ENCODE results near the gene TP53I13.

Gene TP53I13

GRCh38 chr17:29596811-29597210 lies 28.3 kb downstream of the TP53I13 start:
- WGBS = 54% methylated on average over 9 of the region's 9 CpGs
- H3K27me3 ChIP-seq (ENCODE audit: insufficient read depth, low read length) = peaks cover 8% of the 10 kb centered on the region; the same call in 1 of the 2 replicates
- no peaks in the 10 kb centered on the region for H3K9me3 ChIP-seq (ENCODE audit: insufficient read depth, low read depth, low read length)
- H3K36me3 ChIP-seq (ENCODE audit: insufficient read depth, low read length) = no peaks in the 10 kb centered on the region
- no peak overlapping the region for H3K27ac ChIP-seq (ENCODE audit: low read depth, low read length)
- peaks cover 27% of the 10 kb centered on the region for H3K4me1 ChIP-seq (ENCODE audit: insufficient read depth, low read length)
- H3K9ac ChIP-seq (ENCODE audit: low read depth, low read length) = no peak overlapping the region
- no peak overlapping the region for H3K4me3 ChIP-seq (ENCODE audit: low read length)

GRCh38 chr17:29597361-29598172 lies 29.1 kb downstream of the TP53I13 start:
- Histone ChIP-seq H3K9me3 (ENCODE audit: insufficient read depth, low read depth, low read length) (no peaks in the 10 kb centered on the region), H3K27me3 (ENCODE audit: insufficient read depth, low read length) (peaks cover 8% of the 10 kb centered on the region; the same call in 1 of the 2 replicates), H3K36me3 (ENCODE audit: insufficient read depth, low read length) (no peaks in the 10 kb centered on the region), H3K4me1 (ENCODE audit: insufficient read depth, low read length) (peaks cover 22% of the 10 kb centered on the region), H3K9ac (ENCODE audit: low read depth, low read length) (no peak overlapping the region), H3K4me3 (ENCODE audit: low read length) (no peak overlapping the region), H3K27ac (ENCODE audit: low read depth, low read length) (no peak overlapping the region)
- WGBS = 40% methylated on average over 12 of the region's 13 CpGs

GRCh38 chr17:29603109-29603674 lies 34.7 kb downstream of the TP53I13 start:
- Histone ChIP-seq H3K4me3 (ENCODE audit: low read length) (no peak overlapping the region), H3K27ac (ENCODE audit: low read depth, low read length) (no peak overlapping the region), H3K9me3 (ENCODE audit: insufficient read depth, low read depth, low read length) (no peaks in the 10 kb centered on the region), H3K9ac (ENCODE audit: low read depth, low read length) (no peak overlapping the region), H3K27me3 (ENCODE audit: insufficient read depth, low read length) (no peaks in the 10 kb centered on the region), H3K36me3 (ENCODE audit: insufficient read depth, low read length) (no peaks in the 10 kb centered on the region), H3K4me1 (ENCODE audit: insufficient read depth, low read length) (0 out of 2 replicates have a peak, but pooled peaks cover under 1% of the 10 kb centered on the region)
- 94% methylated on average over 6 of the region's 6 CpGs for WGBS

GRCh38 chr17:29607557-29608195 lies 39.2 kb downstream of the TP53I13 start:
- no peak overlapping the region for H3K27ac ChIP-seq (ENCODE audit: low read depth, low read length)
- H3K36me3 ChIP-seq (ENCODE audit: insufficient read depth, low read length) = no peaks in the 10 kb centered on the region
- no peaks in the 10 kb centered on the region for H3K4me1 ChIP-seq (ENCODE audit: insufficient read depth, low read length)
- WGBS = 90% methylated on average over 29 of the region's 29 CpGs
- no peak overlapping the region for H3K4me3 ChIP-seq (ENCODE audit: low read length)
- H3K9me3 ChIP-seq (ENCODE audit: insufficient read depth, low read depth, low read length) = no peaks in the 10 kb centered on the region
- no peak overlapping the region for H3K9ac ChIP-seq (ENCODE audit: low read depth, low read length)
- peaks cover 5% of the 10 kb centered on the region for H3K27me3 ChIP-seq (ENCODE audit: insufficient read depth, low read length)

GRCh38 chr17:29608986-29609385 lies 40.5 kb downstream of the TP53I13 start:
- Histone ChIP-seq H3K9me3 (ENCODE audit: insufficient read depth, low read depth, low read length) (no peaks in the 10 kb centered on the region), H3K4me3 (ENCODE audit: low read length) (no peak overlapping the region), H3K27ac (ENCODE audit: low read depth, low read length) (no peak overlapping the region), H3K36me3 (ENCODE audit: insufficient read depth, low read length) (no peaks in the 10 kb centered on the region), H3K9ac (ENCODE audit: low read depth, low read length) (no peak overlapping the region), H3K4me1 (ENCODE audit: insufficient read depth, low read length) (peaks cover under 1% of the 10 kb centered on the region; the same call in 1 of the 2 replicates), H3K27me3 (ENCODE audit: insufficient read depth, low read length) (peaks cover 14% of the 10 kb centered on the region)
- 93% methylated on average over 15 of the region's 15 CpGs for WGBS

- H3K9me3 ChIP-seq (ENCODE audit: insufficient read depth, low read depth, low read length) = no peaks in the 10 kb centered on the region
- peaks cover 28% of the 10 kb centered on the region for H3K27me3 ChIP-seq (ENCODE audit: insufficient read depth, low read length)
- 87% methylated on average over 3 of the region's 3 CpGs for whole genome bisulfite sequencing
- H3K4me1 ChIP-seq (ENCODE audit: insufficient read depth, low read length) = peaks cover 15% of the 10 kb centered on the region; the same call in 1 of the 2 replicates
- no peak overlapping the region for H3K27ac ChIP-seq (ENCODE audit: low read depth, low read length)
- H3K9ac ChIP-seq (ENCODE audit: low read depth, low read length) = no peak overlapping the region
- H3K36me3 ChIP-seq (ENCODE audit: insufficient read depth, low read length) = no peaks in the 10 kb centered on the region
- no peak overlapping the region for H3K4me3 ChIP-seq (ENCODE audit: low read length)
These were observed 41.9 kb downstream of the TP53I13 start for GRCh38 chr17:29610395-29610794.

GRCh38 chr17:29611351-29612093 lies 43.0 kb downstream of the TP53I13 start:
- Histone ChIP-seq H3K27ac (ENCODE audit: low read depth, low read length) (no peak overlapping the region), H3K9ac (ENCODE audit: low read depth, low read length) (no peak overlapping the region), H3K36me3 (ENCODE audit: insufficient read depth, low read length) (no peaks in the 10 kb centered on the region), H3K4me1 (ENCODE audit: insufficient read depth, low read length) (peaks cover 19% of the 10 kb centered on the region), H3K4me3 (ENCODE audit: low read length) (no peak overlapping the region), H3K27me3 (ENCODE audit: insufficient read depth, low read length) (peaks cover 39% of the 10 kb centered on the region), H3K9me3 (ENCODE audit: insufficient read depth, low read depth, low read length) (no peaks in the 10 kb centered on the region)
- WGBS = 96% methylated on average over 11 of the region's 11 CpGs

GRCh38 chr17:29612094-29612403 lies 43.5 kb downstream of the TP53I13 start:
- no peak overlapping the region for H3K9ac ChIP-seq (ENCODE audit: low read depth, low read length)

GRCh38 chr17:29612404-29613280 lies 44.1 kb downstream of the TP53I13 start:
- 92% methylated on average over 85 of the region's 85 CpGs for WGBS
- Histone ChIP-seq H3K9me3 (ENCODE audit: insufficient read depth, low read depth, low read length) (no peaks in the 10 kb centered on the region), H3K4me3 (ENCODE audit: low read length) (no peak overlapping the region; the same call in 1 of the 2 replicates), H3K4me1 (ENCODE audit: insufficient read depth, low read length) (peaks cover 19% of the 10 kb centered on the region), H3K27me3 (ENCODE audit: insufficient read depth, low read length) (peaks cover 51% of the 10 kb centered on the region), H3K36me3 (ENCODE audit: insufficient read depth, low read length) (no peaks in the 10 kb centered on the region), H3K27ac (ENCODE audit: low read depth, low read length) (no peak overlapping the region), H3K9ac (ENCODE audit: low read depth, low read length) (no peak overlapping the region)

More at GRCh38 chr17:29612094-29612403, 43.5 kb downstream of the TP53I13 start:
- Histone ChIP-seq H3K9me3 (ENCODE audit: insufficient read depth, low read depth, low read length) (no peaks in the 10 kb centered on the region), H3K36me3 (ENCODE audit: insufficient read depth, low read length) (no peaks in the 10 kb centered on the region), H3K27ac (ENCODE audit: low read depth, low read length) (no peak overlapping the region), H3K4me1 (ENCODE audit: insufficient read depth, low read length) (peaks cover 19% of the 10 kb centered on the region), H3K27me3 (ENCODE audit: insufficient read depth, low read length) (peaks cover 45% of the 10 kb centered on the region), H3K4me3 (ENCODE audit: low read length) (no peak overlapping the region)
- WGBS = 97% methylated on average over 11 of the region's 12 CpGs

GRCh38 chr17:29613352-29613837 lies 44.9 kb downstream of the TP53I13 start:
- H3K4me3 ChIP-seq (ENCODE audit: low read length) = peak overlapping the region; percentile 44
- H3K27me3 ChIP-seq (ENCODE audit: insufficient read depth, low read length) = peaks cover 58% of the 10 kb centered on the region
- H3K36me3 ChIP-seq (ENCODE audit: insufficient read depth, low read length) = no peaks in the 10 kb centered on the region
- H3K9me3 ChIP-seq (ENCODE audit: insufficient read depth, low read depth, low read length) = no peaks in the 10 kb centered on the region
- H3K9ac ChIP-seq (ENCODE audit: low read depth, low read length) = 0 out of 2 replicates have a peak overlapping the region, but pooled peaks have one; percentile 35
- WGBS = 4% methylated on average over 50 of the region's 50 CpGs
- H3K27ac ChIP-seq (ENCODE audit: low read depth, low read length) = no peak overlapping the region
- peaks cover 19% of the 10 kb centered on the region for H3K4me1 ChIP-seq (ENCODE audit: insufficient read depth, low read length)
